Endothelial cell of umbilical vein (primary cell): ENCODE data around the gene CUX1.

Experiments
- CTCF ChIP-seq, 2 donors: IDR thresholded peaks; 1 replicate in 1 of 2; 2 replicates in 1 of 2; pipeline ENCODE4 v1.5.1; 2011; ENCODE audit warnings: low read length in 2 of 2, mild to moderate bottlenecking in 2 of 2, moderate library complexity in 2 of 2, control low read depth in 1 of 2, inconsistent platforms in 1 of 2, low read depth in 1 of 2; ENCODE audit not compliant: insufficient read depth in 1 of 2; ENCODE audit errors: extremely low read depth in 1 of 2
- GATA2 ChIP-seq: IDR thresholded peaks from 2 replicates; pipeline ENCODE4 v1.7.0; 2011; ENCODE audit warnings: low read depth, mild to moderate bottlenecking, moderate library complexity, mixed read lengths, low read length; ENCODE audit not compliant: insufficient read length, insufficient read depth

GRCh38 chr7:102106625-102107024 lies 289.2 kb downstream of the CUX1 start:
- TF ChIP-seq CTCF (IDR thresholded peaks at IDR 0.05; ENCODE audit: extremely low read depth in 1 of 2, insufficient read depth in 1 of 2, low read depth in 1 of 2, low read length in 2 of 2) (no peak), GATA2 (no peak)
